Measurements from ENCODE around the gene NDST1.
"Not testable (repeated sequence)": the region's sequence is repeated elsewhere in the genome, so short reads cannot be mapped to it uniquely, and the experiment has no call there.

Gene NDST1

DNA sequence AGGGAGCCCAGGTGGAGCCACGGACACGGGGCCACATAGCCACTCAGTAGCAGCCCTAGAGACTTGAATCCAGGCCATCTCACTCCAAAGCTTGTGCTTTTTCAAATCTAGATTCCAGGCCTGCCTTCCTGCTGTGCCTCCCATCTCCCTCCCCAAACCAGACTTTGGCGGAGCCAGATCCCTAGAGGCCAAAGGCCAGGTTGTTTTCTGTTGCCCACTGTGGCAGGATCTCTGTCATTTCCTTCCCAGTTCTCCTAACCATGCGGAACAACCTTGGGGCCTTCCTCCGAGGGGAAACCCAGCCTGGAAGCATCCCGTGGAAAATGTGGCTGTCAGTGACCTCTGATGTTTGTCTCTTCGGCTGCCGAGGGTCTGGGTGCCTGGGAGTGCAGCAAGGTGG, 42.0 kb upstream of the NDST1 start:
- Histone ChIP-seq H3K27me3 (replicated peaks) (no peaks in the 10 kb centered on the region), H3K4me3 (ENCODE audit: low read depth, low read length) (no peak overlapping the region), H3K36me3 (replicated peaks) (no peaks in the 10 kb centered on the region), H3K27ac (no peak overlapping the region)
- DNase-seq, result no peak
- TF ChIP-seq CTCF (IDR thresholded peaks at IDR 0.05; ENCODE audit: low read depth, low read length, missing control alignments), result no peak
- in situ Hi-C loops (cut with HindIII; ENCODE audit: low pct_ligation_motif_present, low sequenced_read_pairs), result no loop called here

- H3K4me3 ChIP-seq (ENCODE audit: low read depth, low read length), result no peak overlapping the region
- no peak for DNase-seq
- no peaks in the 10 kb centered on the region for H3K27me3 ChIP-seq (replicated peaks)
- no peaks in the 10 kb centered on the region for H3K36me3 ChIP-seq (replicated peaks)
- no peak for TF ChIP-seq CTCF (IDR thresholded peaks at IDR 0.05; ENCODE audit: low read depth, low read length, missing control alignments)
- no peak overlapping the region for H3K27ac ChIP-seq
- in situ Hi-C loops (cut with HindIII; ENCODE audit: low pct_ligation_motif_present, low sequenced_read_pairs), result no loop called here
Measured at GRCh38 chr5:150468206-150468605, 39.7 kb upstream of the NDST1 start.

DNA sequence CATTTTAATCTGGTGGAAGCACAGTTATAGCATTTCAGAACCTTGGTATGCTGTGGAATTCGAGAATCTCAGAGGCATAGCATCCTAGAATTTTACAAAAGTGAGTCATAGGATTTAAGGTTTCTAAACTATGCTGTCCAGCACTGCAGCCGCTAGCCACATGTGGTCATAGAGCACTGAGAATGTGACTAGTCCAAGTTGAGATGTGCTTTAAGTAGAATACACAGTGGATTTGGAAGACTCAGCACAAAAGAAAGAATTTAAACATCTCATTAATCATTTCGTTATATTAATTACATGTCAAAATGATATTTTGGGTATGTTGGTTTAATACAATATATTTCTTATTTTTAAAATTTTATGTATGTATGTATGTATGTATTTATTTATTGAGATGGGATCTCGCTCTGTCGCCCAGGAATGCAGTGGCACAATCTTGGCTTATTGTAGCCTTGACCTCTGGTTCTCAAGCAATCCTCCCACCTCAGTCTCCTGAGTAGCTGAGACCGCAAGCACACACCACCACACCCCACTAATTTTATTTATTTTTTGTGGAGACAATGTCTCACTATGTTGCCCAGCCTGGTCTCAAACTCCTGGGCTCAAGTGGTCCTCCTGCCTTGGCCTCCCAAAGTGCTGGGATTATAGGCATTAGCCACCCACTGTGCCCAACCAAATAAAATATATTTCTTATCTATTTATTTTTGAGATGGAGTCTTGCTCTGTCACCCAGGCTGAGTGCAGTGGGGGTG, 38.0 kb upstream of the NDST1 start:
- TF ChIP-seq CTCF (IDR thresholded peaks at IDR 0.05; ENCODE audit: low read depth, low read length, missing control alignments), result no peak
- Histone ChIP-seq H3K4me3 (ENCODE audit: low read depth, low read length) (no peak overlapping the region), H3K36me3 (replicated peaks) (no peaks in the 10 kb centered on the region), H3K27me3 (replicated peaks) (no peaks in the 10 kb centered on the region), H3K27ac (peak overlapping the region; percentile 71)
- in situ Hi-C loops (cut with HindIII; ENCODE audit: low pct_ligation_motif_present, low sequenced_read_pairs), result no loop called here
- DNase-seq, result peak; percentile 97

DNA sequence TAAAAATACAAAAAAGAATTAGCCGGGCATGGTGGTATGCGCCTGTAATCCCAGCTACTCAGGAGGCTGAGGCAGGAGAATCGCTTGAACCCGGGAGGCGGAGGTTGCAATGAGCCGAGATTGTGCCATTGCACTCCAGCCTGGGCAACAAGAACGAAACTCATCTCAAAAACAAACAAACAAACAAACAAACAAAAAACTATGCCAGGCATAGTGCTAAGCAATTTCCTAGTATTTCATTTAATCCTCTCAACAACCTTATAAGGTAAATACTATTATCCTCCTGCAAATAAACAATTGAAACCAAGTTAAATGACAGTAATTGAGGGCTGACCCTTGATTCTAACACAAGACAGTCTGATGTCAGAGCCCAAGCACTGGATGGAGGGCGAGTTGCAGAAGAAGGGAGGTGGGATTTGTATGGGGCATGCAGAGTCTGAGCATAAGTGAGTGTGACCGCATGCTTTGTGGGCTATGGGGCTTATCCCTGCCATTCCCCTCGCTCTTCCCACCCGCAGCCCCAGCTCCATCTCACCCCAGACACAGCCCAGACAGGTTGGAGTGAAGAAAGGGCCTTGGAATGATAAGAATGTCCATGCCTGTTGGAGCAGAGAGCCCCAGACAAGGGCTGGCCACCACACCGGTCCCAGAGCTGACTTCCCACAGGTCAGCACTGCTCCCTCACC, 34.1 kb upstream of the NDST1 start:
- no peak for TF ChIP-seq CTCF (IDR thresholded peaks at IDR 0.05; ENCODE audit: low read depth, low read length, missing control alignments)
- Histone ChIP-seq H3K27ac (peak overlapping the region; percentile 85), H3K36me3 (replicated peaks) (no peaks in the 10 kb centered on the region), H3K4me3 (ENCODE audit: low read depth, low read length) (no peak overlapping the region), H3K27me3 (replicated peaks) (no peaks in the 10 kb centered on the region)
- peak; percentile 65 for DNase-seq
- in situ Hi-C loops (cut with HindIII; ENCODE audit: low pct_ligation_motif_present, low sequenced_read_pairs), result no loop called here

DNA sequence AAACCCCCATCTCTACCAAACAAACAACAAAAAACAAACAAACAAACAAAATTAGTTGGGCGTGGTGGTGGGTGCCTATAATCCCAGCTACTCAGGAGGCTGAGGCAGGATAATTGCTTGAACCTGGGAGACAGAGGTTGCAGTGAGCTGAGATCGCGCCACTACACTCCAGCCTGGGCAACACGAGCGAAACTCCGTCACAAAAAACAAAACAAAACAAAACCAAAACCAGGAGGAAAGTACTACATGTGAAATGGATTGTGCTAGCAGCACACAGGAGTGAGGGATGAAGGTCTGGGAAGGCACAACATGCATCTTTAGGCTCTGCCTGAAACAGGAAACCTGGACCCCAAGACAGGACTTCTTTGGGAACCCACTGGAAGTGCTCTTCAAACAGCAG, 31.4 kb upstream of the NDST1 start:
- H3K36me3 ChIP-seq (replicated peaks); DNase-seq; in situ Hi-C loops (cut with HindIII; ENCODE audit: low pct_ligation_motif_present, low sequenced_read_pairs); H3K27me3 ChIP-seq (replicated peaks); H3K4me3 ChIP-seq (ENCODE audit: low read depth, low read length); H3K27ac ChIP-seq: not testable (repeated sequence)

DNA sequence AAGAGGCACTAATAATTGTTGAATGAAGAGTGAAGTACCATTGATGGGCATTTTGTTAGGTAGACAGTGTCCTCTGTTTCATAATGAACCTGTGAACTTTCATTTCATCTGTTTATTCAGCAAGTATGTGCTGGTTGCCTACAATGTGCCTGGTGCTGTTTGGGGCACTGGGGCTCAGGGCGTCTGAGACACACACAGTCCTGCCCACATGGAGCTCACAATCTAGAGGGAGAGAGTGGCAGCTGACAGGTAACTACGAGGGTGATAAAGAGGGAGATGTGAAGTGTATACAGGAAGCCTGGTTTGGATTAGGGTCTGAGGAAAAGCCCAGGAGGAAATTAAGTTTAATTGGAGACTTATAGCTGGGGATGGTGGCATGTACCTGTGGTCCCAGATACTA, 28.5 kb upstream of the NDST1 start:
- no peak for TF ChIP-seq CTCF (IDR thresholded peaks at IDR 0.05; ENCODE audit: low read depth, low read length, missing control alignments)
- Histone ChIP-seq H3K36me3 (replicated peaks) (no peaks in the 10 kb centered on the region), H3K27ac (no peak overlapping the region), H3K27me3 (replicated peaks) (no peaks in the 10 kb centered on the region), H3K4me3 (ENCODE audit: low read depth, low read length) (no peak overlapping the region)
- in situ Hi-C loops (cut with HindIII; ENCODE audit: low pct_ligation_motif_present, low sequenced_read_pairs), result no loop called here
- no peak for DNase-seq

All from brain microvascular endothelial cell (primary cell).